Measurements from ENCODE around the gene ZNRD2. TPM values are rescaled to one million over a fixed set of nuclear protein-coding genes. Genes with fewer than 3 reads are reported as not detected.

The ZNRD2 gene
- polyA plus RNA-seq, 1 experiment: 23.5 TPM

DNA sequence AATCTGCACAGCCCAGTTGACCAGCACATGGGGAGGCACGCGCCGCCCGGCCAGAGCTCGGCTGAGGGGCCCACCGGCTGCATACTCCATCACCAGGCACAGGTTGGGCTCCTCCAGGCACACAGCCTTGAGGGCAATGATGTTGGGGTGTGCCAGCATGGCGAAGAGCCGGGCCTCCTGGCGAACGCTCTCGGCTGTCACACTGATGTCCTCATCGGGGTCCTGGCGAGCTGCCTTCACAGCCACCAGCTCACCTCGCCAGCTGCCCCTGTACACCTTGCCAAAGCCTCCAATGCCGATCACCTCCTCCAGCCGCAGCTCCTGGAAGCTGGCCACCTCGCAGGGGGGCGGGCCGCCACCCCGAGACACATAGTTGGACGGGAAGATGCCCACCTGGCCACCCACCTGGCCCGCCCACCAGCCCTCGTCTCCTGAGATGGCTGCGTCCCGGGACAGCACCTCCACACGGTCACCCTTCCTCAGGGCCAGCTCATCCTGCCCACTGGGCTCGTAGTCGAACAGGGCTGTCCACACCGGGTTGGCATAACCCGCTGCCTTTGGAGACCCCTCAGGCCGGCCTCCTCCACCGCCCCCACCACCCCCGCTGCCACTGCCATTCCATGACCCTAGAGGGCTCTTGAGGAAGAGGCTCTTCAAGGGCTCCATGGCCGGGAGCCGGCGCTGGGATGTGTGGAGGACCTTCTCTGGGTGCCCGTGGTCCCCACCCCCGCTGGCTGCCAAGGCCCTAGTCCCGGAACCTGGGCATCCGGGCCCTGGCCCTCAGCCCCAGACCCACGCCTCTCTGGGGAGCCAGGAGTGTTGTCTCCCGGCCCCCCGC is 43.0 kb downstream of the ZNRD2 start:
- H3K27ac ChIP-seq (ENCODE audit: low read depth, low read length): peak overlapping the region; percentile 83
- H3K27me3 ChIP-seq (ENCODE audit: control insufficient read depth, insufficient read depth, low read length): no peaks in the 10 kb centered on the region
- peak overlapping the region; percentile 93 for H3K4me3 ChIP-seq (ENCODE audit: low read depth, low read length)
- TF ChIP-seq, protein P1, sequence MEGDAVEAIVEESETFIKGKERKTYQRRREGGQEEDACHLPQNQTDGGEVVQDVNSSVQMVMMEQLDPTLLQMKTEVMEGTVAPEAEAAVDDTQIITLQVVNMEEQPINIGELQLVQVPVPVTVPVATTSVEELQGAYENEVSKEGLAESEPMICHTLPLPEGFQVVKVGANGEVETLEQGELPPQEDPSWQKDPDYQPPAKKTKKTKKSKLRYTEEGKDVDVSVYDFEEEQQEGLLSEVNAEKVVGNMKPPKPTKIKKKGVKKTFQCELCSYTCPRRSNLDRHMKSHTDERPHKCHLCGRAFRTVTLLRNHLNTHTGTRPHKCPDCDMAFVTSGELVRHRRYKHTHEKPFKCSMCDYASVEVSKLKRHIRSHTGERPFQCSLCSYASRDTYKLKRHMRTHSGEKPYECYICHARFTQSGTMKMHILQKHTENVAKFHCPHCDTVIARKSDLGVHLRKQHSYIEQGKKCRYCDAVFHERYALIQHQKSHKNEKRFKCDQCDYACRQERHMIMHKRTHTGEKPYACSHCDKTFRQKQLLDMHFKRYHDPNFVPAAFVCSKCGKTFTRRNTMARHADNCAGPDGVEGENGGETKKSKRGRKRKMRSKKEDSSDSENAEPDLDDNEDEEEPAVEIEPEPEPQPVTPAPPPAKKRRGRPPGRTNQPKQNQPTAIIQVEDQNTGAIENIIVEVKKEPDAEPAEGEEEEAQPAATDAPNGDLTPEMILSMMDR (IDR thresholded peaks at IDR 0.05; ENCODE audit: low read depth, low read length): no peak
- H3K9me3 ChIP-seq (ENCODE audit: control insufficient read depth, insufficient read depth, low read length): no peaks in the 10 kb centered on the region; the same call in 1 of the 2 replicates
- POLR2A ChIA-PET: interaction anchor here (0.6 to 0.9 kb wide), 2 partner anchors 73 to 191 kb away, joined by 3 read pairs; partner anchors contain the start of gene NEAT1
- no peak for DNase-seq (ENCODE audit: low read depth, low spot score)
- CTCF ChIA-PET: interaction anchor here (1.4 kb wide), 2 partner anchors 19 to 72 kb away, joined by 6 to 8 read pairs; no protein-coding TSS in a partner anchor

DNA sequence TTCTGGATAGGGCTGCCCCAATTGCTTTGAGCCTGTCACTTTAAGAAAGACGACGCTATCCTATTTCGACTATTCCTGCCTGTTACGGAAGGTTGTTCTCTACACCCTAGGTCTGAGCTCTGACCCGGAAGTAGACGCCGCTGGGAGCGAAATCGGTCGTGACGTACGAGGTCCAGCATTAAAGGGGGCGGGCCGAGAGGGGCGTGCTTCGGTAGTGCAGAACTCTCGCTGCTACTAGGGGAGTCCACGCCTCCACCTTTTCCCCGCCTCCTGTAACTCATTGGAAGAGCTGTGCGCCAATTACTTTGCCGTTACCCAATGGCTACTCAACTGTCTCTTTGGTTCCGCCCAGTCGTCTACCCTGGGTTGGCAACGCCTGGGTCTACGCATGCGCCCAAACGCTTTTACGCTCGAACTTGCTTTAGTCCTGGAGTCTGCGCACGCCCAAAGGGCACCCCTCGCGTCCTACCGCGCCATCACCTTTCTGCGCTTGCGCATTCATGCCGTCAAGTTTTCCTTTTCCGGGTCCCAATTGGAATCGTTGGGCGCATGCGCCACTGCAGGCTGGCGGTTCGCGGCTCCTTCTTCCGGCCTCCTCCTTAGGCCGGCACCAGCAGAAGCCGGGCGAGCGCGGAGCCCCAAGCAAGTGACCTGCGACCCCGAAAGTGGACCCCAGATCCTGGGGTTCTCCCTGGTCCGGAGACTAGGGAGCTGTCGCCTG is 45.1 kb downstream of the ZNRD2 start, which contains the start of gene PCNX3:
Gene PCNX3, plus strand, starts transcription at position 548 of the 721 bp plus-strand sequence. CDS start 536 bp downstream, outside the sequence.
- ChIA-PET CTCF (interaction anchor here (1.0 to 1.4 kb wide), 4 partner anchors 11 to 203 kb away, joined by 3 to 8 read pairs (median 4); no protein-coding TSS in a partner anchor), POLR2A (interaction anchor here (0.6 to 1.7 kb wide), 28 partner anchors 8 to 703 kb away, joined by 3 to 9 read pairs (median 5); partner anchors contain the start of genes CCDC85B, CFL1, EHBP1L1 and FAM89B)
- TF ChIP-seq, protein P1 (IDR thresholded peaks at IDR 0.05; ENCODE audit: low read depth, low read length): no peak
- DNase-seq (ENCODE audit: low read depth, low spot score): peak; percentile 100
- no peaks in the 10 kb centered on the region for H3K27me3 ChIP-seq (ENCODE audit: control insufficient read depth, insufficient read depth, low read length)
- peak within 1 kb of the TSS; percentile 83 for H3K27ac ChIP-seq (ENCODE audit: low read depth, low read length)
- H3K4me3 ChIP-seq (ENCODE audit: low read depth, low read length): peak within 1 kb of the TSS; percentile 93
- H3K9me3 ChIP-seq (ENCODE audit: control insufficient read depth, insufficient read depth, low read length): no peaks in the 10 kb centered on the region; the same call in 1 of the 2 replicates

DNA sequence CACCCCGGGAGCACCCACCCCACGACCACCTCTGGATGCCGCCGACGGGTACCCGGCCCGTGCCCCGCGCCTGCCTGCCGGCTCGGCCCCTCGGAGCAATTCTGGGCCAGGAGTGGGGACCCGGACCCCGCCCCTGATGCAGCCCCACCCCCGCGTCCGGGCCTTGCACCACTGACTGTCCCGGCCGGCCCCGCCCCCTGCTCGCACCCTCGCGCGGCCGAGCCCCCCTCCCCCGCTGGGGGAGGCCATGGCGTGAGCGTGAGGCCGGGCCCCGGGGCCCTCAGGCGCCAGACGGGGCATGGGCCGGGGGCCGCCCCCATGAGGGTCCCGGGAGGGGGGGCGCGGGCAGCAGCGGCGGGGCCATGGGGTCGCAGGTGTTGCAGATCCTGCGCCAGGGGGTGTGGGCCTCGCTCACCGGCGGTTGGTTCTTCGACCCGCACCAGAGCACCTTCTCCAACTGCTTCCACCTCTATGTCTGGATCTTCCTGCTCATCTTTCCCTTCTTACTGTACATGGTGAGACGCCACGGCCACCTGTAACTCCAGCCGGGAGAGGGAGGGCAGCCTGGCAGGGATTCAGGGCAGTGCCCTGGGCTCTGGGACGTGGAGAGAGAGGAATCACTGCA is 45.8 kb downstream of the ZNRD2 start:
- CTCF ChIA-PET: interaction anchor here (0.6 to 1.4 kb wide), 4 partner anchors 23 to 244 kb away, joined by 3 to 8 read pairs (median 4); no protein-coding TSS in a partner anchor
- Histone ChIP-seq H3K9me3 (ENCODE audit: control insufficient read depth, insufficient read depth, low read length) (no peaks in the 10 kb centered on the region; the same call in 1 of the 2 replicates), H3K4me3 (ENCODE audit: low read depth, low read length) (peak overlapping the region; percentile 91), H3K27ac (ENCODE audit: low read depth, low read length) (peak overlapping the region; percentile 70), H3K27me3 (ENCODE audit: control insufficient read depth, insufficient read depth, low read length) (no peaks in the 10 kb centered on the region)
- DNase-seq (ENCODE audit: low read depth, low spot score): no peak
- TF ChIP-seq, protein P1 (IDR thresholded peaks at IDR 0.05; ENCODE audit: low read depth, low read length): no peak
- POLR2A ChIA-PET: interaction anchor here (0.6 to 1.7 kb wide), 16 partner anchors 9 to 354 kb away, joined by 3 to 9 read pairs (median 6); partner anchors contain the start of genes CCDC85B, CFL1, FAM89B and POLA2

GRCh38 chr11:65616575-65617001 is 46.3 kb downstream of the ZNRD2 start:
- Histone ChIP-seq H3K27ac (ENCODE audit: low read depth, low read length) (no peak overlapping the region), H3K4me3 (ENCODE audit: low read depth, low read length) (peak overlapping the region; percentile 91), H3K9me3 (ENCODE audit: control insufficient read depth, insufficient read depth, low read length) (no peaks in the 10 kb centered on the region; the same call in 1 of the 2 replicates), H3K27me3 (ENCODE audit: control insufficient read depth, insufficient read depth, low read length) (no peaks in the 10 kb centered on the region)
- POLR2A ChIA-PET: interaction anchor here (1.2 kb wide), 1 partner anchor 22 kb away, joined by 3 read pairs; the partner anchor contains the start of gene SIPA1
- DNase-seq (ENCODE audit: low read depth, low spot score): no peak
- TF ChIP-seq, protein P1 (IDR thresholded peaks at IDR 0.05; ENCODE audit: low read depth, low read length): no peak
- CTCF ChIA-PET: interaction anchor here (0.6 kb wide), 1 partner anchor 243 kb away, joined by 3 read pairs; no protein-coding TSS in a partner anchor

Data from AG04450 (cell line).